HG02943 (cell line): ENCODE measurements around the gene DNASE1L2.

ENCODE experiments used
- ATAC-seq: cut with Tn5 transposase; IDR thresholded peaks from one replicate; pipeline ENCODE4 v1.9.1; 2021; ENCODE audit warnings: mild to moderate bottlenecking, low read depth, moderate library complexity; ENCODE audit not compliant: unreplicated experiment

The DNASE1L2 gene

GRCh38 chr16:2236337-2237101 lies at the start of gene DNASE1L2:
TSS of gene DNASE1L2 (plus strand) at chr16:2236444. CDS start at chr16:2236817, 373 bp downstream.
- ATAC-seq = no peak

GRCh38 chr16:2186505-2186904 lies 49.7 kb upstream of the DNASE1L2 start:
- ATAC-seq = no peak

DNA sequence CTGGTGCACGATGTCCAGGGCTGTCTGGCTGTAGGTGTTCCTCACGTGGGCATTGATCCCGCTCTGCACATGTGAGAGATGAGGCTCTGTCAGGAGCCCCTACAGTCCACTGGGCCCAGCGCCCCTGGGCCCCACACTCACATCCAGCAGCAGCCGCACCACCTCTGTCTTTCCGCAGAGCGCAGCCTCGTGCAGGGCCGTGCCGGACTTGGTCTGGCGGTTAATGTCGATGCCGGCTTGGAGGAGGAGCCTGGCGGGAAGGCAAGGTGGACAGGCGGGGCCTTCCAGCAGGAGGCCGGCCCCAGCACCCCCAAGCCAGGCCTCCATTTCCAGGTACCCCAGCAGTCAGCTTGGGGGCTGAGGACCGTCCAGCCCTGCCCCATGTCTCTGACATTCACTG lies 49.0 kb upstream of the DNASE1L2 start:
- ATAC-seq = no peak

DNA sequence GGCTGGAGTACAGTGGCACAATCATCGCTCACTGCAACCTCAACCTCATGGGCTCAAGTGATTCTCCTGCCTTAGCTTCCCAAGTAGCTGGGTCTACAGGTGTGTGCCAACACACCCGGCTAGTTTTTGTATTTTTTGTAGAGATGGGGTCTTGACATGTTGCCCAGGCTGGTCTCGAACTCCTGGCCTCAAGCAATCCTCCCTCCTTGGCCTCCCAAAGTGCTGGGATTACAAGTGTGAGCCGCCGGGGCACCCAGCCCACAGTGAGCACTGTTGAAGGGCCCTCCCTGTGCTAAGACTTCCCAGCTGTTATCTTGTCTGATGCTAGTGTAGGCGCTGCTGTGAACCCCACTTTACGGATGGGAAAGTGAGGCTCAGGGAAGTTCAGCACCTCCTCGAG lies 47.8 kb upstream of the DNASE1L2 start:
- ATAC-seq = no peak

DNA sequence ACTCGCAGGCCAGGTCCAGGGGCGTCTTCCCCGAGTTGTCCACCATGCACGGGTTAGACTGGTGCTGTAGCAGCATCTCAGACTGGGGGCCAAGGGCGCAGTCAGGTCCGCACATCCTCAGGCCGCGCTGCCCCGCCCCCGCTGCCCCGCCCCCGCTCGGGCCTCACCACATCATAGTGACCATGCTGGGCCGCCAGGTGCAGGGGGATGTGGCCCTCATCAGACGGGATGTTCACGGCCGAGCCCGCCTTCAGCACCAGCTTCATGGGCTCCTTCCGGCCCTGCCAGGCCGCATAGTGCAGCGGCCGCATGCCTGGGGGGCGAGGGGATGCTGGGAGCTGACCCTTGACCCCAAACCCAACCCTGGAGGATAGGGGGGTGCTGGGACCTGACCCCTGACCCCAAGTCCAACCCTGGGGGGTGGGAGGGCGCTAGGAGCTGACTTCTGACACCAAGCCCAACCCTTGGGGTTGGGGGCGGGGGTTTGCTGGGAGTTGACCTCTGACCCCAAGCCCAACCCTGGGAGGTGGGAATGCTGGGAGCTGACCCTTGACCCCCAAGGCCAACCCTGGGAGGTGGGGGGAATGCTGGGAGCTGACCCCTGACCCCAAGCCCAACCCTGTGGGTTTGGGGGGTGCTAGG lies 46.9 kb upstream of the DNASE1L2 start:
- ATAC-seq = no peak

DNA sequence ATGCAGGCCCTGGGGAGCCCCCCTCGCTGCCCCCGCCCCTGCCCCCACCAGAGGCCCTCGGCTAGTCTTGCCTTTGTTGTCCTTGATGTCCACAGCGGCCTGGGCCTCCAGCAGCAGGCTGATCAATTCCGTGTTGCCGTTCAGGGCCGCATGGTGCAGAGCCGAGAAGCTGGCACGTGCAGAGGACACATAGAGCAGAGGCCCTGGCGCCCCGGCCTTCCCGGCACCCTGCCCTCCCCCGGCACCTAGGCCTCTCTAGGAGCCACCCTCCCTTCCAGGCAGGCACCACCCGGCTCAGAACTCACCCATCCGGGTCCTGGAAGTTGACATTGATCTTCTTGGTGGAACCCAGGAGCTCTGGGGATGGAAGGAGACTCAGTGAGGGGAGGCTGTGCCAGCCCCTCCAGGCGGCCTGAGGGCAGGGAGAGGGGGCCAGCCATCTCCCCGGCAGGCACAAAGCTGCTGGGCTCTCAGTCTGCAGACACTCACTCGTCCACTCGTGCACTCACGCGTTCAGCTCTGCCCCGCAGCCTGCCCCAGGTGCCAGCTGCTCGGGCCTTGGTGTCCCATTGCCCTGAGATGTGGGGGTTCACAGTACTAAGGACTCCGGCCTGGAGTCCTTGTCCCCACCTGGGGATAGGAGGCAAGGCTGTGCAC lies 46.1 kb upstream of the DNASE1L2 start:
- ATAC-seq = no peak

DNA sequence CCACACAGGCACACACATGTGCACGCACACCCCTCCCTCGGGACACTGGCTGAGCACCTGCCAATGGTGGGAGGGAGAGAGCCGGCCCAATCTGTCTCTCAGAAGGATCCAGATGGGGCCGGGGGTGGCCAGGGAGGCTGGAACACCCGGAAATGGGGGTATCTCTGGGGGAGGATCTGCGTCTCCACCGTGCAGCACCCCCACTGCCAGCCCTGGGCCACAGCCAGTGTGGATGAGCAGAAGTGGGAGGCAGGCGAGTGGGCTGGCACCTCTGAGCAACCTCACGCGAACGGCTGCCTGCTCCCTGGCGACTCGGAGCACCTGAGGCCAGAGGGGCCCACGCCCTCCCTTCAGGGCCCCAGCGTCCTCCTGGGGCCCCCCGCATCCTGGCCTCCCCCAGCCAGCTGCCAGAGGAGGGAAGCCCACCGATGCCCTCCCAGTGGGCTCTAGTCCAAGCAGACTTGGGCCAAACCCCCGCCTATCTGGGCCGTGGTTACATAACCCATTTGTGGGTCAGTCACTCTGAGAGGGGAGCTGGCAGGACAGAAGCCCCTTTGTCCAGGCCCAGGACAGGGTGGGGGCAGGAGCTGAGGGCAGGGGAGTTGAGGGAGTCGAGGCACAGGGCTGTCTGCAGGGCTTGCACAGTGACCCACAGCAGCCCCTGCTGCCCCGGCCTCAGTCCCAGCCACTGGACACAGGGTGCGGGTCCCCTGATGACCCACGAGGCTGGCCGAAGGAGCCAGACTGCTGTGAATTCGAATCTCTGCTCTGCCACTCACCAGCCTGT lies 45.4 kb upstream of the DNASE1L2 start:
- ATAC-seq = no peak

DNA sequence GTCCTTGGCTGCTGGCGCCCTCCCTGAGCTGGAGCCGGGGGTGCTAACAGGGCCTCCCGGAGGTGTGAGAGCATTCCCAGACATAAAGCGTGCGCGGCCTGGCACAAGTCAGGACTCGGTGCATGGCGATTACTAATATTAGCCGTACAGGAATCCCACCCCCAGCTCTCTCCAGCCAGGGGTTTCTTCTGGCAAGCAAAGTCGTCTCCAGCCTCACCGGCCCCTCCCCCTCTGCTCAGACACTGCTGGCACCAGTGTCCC lies 44.9 kb upstream of the DNASE1L2 start:
- ATAC-seq = no peak

DNA sequence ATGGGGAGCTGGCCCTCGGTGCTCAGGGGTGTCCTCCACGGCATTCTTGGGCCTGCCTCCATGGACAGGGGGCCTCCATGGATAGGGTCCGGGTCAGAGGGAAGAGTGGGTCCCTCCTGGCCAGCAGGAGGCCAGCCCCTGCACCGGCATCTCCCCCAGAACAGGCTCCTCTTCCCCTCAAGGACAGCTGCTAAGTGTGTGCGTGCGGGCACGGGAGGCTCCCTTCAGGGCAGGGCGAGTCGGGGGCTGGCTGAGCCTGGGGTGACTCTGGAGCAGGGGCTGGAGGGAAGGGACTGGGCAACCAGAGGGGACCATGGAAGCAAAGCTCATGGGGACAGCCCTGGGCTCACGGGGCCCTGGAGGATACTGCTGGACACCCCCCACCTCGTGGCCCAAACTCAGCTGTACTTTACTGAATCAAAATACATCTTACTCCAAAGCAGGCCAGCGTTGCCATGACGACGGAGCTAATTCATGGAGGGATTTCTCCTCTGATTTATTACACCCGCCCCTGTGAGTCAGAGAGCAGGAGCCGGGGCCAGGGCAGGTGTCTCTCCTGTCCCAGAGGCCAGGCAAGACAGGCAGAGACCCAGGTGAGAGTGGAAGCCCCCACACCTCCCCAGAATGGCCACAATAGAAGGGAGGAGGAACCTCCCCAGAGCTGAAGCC lies 41.9 kb upstream of the DNASE1L2 start:
- ATAC-seq = no peak

DNA sequence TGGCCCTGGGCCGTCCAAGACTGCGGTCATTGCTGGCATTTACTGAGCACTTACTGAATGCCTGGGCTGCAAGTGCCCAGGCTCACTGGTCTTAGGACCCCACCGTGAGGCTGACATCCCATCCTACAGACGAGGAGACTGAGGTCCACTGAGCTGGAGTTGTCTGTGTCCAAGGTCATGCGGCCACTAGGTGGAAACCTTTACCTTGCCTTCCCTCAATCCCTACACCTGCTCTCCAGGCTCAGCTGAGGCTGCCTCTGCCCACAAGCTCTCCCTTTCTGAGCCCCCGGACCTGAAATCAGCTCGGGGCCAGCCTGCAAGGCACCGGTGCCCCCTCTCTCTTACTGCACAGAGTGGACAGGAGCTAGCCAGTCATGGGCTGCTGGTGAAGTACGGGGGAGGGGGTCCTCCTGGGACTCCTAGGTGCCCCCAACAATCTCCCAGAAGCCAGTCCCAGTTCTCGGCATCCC lies 41.4 kb upstream of the DNASE1L2 start:
- no peak for ATAC-seq

DNA sequence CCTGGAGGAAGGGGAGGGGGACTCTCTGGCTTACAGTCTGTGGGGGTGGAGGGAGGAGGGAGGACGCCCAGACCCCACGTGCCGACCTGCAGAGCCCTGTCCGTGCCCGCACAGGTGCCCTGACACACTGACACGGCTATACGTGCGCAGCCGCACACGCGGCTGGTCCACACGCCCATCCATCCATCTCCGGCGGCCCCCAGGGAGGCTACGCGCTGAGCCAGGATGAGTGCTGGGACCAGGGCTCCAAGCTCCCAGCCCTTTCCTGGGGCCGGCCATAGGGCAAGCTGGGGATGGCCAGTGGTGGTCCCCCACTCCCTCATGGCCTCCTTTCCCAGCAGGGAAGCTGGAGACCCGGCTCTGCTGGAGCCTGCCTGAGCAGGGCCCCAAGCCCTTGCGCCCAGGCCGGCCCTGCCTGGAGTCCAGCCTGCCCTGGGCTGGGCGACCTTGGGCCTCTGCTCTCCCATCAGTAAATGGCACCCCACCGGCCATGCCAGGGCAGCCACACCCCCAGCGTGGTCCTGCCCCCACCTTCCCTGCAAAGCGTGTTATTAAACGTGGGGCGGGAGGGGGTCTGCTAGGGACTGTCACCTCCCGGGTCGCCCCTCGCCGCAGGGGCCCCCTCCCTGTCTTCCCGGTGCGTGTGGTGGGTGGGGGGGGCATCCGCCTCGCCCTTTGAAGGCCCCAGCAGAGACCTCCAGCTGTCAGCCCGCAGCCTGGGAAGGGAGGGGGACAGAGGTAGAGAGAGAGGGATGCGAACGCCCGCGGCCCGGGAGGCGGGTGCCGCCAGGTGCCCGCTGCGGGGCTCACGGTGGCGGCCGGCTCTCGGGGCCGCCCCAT lies 40.7 kb upstream of the DNASE1L2 start:
- no peak for ATAC-seq

DNA sequence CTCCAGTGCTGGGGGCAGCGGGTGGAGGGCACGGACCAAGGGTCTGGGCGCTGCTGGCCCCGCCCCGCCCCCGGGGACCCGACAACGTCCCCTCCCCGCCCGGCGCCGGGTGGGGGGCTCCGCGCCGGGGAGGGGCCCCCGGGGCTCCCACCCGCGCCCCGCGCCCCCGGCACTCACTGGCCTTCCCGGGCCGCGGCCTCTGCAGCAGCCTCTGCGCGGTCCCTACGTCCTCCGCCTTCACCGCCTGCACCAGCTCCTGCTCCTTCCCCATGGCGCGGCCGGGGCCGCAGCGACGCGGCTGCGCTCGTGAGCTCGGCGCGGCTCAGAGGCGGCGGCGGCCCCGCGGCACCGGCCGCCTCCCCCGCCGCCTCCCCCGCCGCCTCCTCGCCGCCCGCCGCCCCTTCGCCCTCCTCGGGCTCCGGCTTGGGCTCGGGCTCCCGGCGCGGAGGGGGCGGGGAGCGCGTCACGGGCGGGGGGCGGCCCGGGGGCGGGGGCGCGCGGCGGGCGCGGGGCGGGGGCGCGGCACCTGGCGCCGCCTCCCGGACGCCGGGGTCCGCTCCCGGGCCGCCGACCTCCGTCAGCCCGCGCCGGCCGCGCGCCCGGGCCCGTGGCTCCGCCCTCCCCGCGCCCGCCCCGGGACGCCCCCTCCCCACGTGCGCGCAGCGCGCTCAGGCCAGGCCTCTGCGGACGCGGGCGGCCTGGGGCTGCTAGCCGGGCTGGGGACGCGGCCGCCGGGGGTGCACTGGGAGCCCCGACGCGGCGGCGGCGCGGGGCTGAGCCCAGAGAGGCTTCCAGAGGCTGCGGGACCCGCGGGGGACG lies 39.9 kb upstream of the DNASE1L2 start, which contains the start of gene CASKIN1:
TSS of gene CASKIN1 (minus strand) at position 444 of the 819 bp plus-strand sequence. CDS start at position 271, 173 bp downstream.
- ATAC-seq = no peak

DNA sequence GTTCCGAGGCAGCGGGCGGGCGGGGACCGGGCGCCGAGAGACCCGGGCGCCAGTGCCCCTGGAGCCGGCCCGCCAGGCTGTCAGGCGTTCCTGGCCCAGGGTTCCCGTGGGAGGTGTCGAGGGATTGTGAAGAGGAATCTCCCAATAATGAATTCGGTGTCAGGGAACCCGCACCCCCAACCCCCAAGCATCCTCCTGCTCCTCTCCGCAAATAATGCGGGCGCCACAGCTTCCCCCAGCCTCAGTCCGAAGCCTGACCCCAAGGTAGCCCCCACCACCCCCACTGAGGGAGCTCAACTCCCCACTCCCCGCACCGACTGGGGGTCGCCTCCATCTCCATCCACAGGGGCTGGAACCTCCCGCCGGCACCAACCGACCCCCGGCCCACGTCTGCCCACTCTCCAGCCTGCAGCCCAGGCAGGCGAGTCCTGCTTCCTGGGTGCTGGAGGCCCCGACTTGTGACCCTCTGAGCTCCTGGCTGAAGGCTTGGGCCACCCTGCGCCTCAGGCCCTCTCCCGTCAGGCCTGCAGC lies 39.2 kb upstream of the DNASE1L2 start:
- ATAC-seq = no peak

DNA sequence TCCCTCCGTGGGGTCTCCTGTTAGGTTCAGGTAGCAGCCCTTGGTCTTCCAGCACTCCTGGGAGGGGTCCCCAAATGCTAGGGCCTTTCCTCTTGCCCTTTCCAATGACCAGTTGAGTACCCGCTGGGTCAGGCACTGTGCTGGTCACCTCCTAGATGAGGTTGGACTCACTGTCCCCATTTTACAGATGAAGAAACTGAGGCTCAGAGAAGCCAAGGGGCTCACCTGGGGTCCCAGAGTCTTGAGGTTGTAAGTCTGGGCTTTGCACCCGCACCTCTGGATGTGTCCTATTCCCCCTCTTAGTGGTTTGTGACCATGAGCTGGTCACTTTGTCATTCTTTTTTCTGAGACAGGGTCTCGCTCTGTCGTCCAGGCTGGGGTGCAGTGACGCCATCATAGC lies 38.5 kb upstream of the DNASE1L2 start:
- ATAC-seq = no peak

DNA sequence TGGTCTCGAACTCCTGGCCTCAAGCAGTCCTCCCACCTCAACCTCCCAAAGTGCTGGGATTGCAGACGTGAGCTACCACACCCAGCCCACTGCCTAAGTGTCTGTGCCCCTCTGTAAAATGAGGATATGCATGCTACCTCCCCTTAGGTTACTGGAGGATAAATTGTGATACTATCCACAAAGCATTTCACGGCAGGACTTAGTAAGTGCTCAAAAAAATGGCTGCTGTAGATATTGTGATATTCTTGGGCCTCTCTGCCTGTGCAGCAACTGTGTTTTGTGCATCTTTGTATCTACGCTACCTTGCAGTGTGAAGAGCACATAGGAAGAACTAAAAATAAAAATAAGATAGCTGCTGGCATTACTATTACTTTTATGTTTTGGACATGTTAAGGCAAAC lies 38.0 kb upstream of the DNASE1L2 start:
- ATAC-seq = no peak

- ATAC-seq = no peak
Observed at GRCh38 chr16:2199095-2199494, 37.1 kb upstream of the DNASE1L2 start.

- no peak for ATAC-seq
Observed at GRCh38 chr16:2199621-2200139, 36.6 kb upstream of the DNASE1L2 start.

GRCh38 chr16:2200313-2200712 lies 35.9 kb upstream of the DNASE1L2 start:
- ATAC-seq = no peak
